ENCODE measurements around the gene NID1. TPM values are rescaled to one million over a fixed set of nuclear protein-coding genes. Genes with fewer than 3 reads are reported as not detected.

The NID1 gene
- polyA plus RNA-seq, 3 donors from 2014 or later: not detected

GRCh38 chr1:236041631-236042618 is 23.0 kb downstream of the NID1 start:
- peaks cover 2 to 20% (median 6%) of the 10 kb centered on the region in 3 donors for H3K27me3 Mint-ChIP-seq (ENCODE audit: low read depth in 3 of 3)
- H3K4me1 Mint-ChIP-seq: no peaks in the 10 kb centered on the region
- H3K4me3 Mint-ChIP-seq: no peak overlapping the region
- DNase-seq: no peak
- H3K9me3 Mint-ChIP-seq: no peaks in the 10 kb centered on the region
- no peak overlapping the region for H3K27ac Mint-ChIP-seq
- no peaks in the 10 kb centered on the region for H3K36me3 Mint-ChIP-seq

- no peak for DNase-seq
- no peak overlapping the region for H3K27ac Mint-ChIP-seq
- no peak overlapping the region for H3K4me3 Mint-ChIP-seq
- no peaks in the 10 kb centered on the region for H3K4me1 Mint-ChIP-seq
- H3K9me3 Mint-ChIP-seq: no peaks in the 10 kb centered on the region
- H3K27me3 Mint-ChIP-seq (ENCODE audit: low read depth in 3 of 3): peaks cover 2 to 20% (median 6%) of the 10 kb centered on the region in 3 donors
- H3K36me3 Mint-ChIP-seq: no peaks in the 10 kb centered on the region
Observed at GRCh38 chr1:236039740-236040685, 24.9 kb downstream of the NID1 start.

- H3K36me3 Mint-ChIP-seq: no peaks in the 10 kb centered on the region
- no peaks in the 10 kb centered on the region for H3K9me3 Mint-ChIP-seq
- no peak overlapping the region for H3K27ac Mint-ChIP-seq
Observed at GRCh38 chr1:236038034-236038433, 26.9 kb downstream of the NID1 start.

GRCh38 chr1:236035681-236036101 is 29.2 kb downstream of the NID1 start:
- Mint-ChIP-seq H3K36me3 (no peaks in the 10 kb centered on the region), H3K27me3 (ENCODE audit: low read depth in 3 of 3) (peaks cover 2 to 9% (median 6%) of the 10 kb centered on the region in 3 donors), H3K4me3 (no peak overlapping the region), H3K27ac (no peak overlapping the region), H3K4me1 (no peaks in the 10 kb centered on the region), H3K9me3 (no peaks in the 10 kb centered on the region)
- DNase-seq: no peak

More at GRCh38 chr1:236038034-236038433, 26.9 kb downstream of the NID1 start:
- H3K4me3 Mint-ChIP-seq: no peak overlapping the region
- peaks cover 2 to 16% (median 6%) of the 10 kb centered on the region in 3 donors for H3K27me3 Mint-ChIP-seq (ENCODE audit: low read depth in 3 of 3)
- DNase-seq: no peak
- H3K4me1 Mint-ChIP-seq: no peaks in the 10 kb centered on the region

GRCh38 chr1:236033336-236033735 is 31.6 kb downstream of the NID1 start:
- H3K4me1 Mint-ChIP-seq: no peaks in the 10 kb centered on the region
- no peak for DNase-seq
- no peak overlapping the region for H3K27ac Mint-ChIP-seq
- peaks cover 0 to 2% (median 0%) of the 10 kb centered on the region in 3 donors for H3K27me3 Mint-ChIP-seq (ENCODE audit: low read depth in 3 of 3)
- no peaks in the 10 kb centered on the region for H3K36me3 Mint-ChIP-seq
- no peak overlapping the region for H3K4me3 Mint-ChIP-seq
- no peaks in the 10 kb centered on the region for H3K9me3 Mint-ChIP-seq

- Mint-ChIP-seq H3K27ac (no peak overlapping the region), H3K36me3 (no peaks in the 10 kb centered on the region), H3K4me1 (no peaks in the 10 kb centered on the region), H3K27me3 (ENCODE audit: low read depth in 3 of 3) (no peaks in the 10 kb centered on the region), H3K4me3 (no peak overlapping the region), H3K9me3 (no peaks in the 10 kb centered on the region)
- no peak for DNase-seq
Observed at GRCh38 chr1:236030534-236030933, 34.4 kb downstream of the NID1 start.

- no peak for DNase-seq
- Mint-ChIP-seq H3K4me1 (no peaks in the 10 kb centered on the region), H3K27ac (no peak overlapping the region), H3K4me3 (no peak overlapping the region), H3K27me3 (ENCODE audit: low read depth in 3 of 3) (no peaks in the 10 kb centered on the region), H3K36me3 (no peaks in the 10 kb centered on the region), H3K9me3 (no peaks in the 10 kb centered on the region)
Observed at GRCh38 chr1:236029428-236029940, 35.4 kb downstream of the NID1 start.

GRCh38 chr1:236027104-236027503 is 37.8 kb downstream of the NID1 start:
- Mint-ChIP-seq H3K9me3 (no peaks in the 10 kb centered on the region), H3K27ac (no peak overlapping the region), H3K4me1 (no peaks in the 10 kb centered on the region), H3K4me3 (no peak overlapping the region), H3K36me3 (no peaks in the 10 kb centered on the region), H3K27me3 (ENCODE audit: low read depth in 3 of 3) (peaks cover 0 to 2% (median 0%) of the 10 kb centered on the region in 3 donors)
- no peak for DNase-seq

- H3K27me3 Mint-ChIP-seq (ENCODE audit: low read depth in 3 of 3): peaks cover 0 to 2% (median 0%) of the 10 kb centered on the region in 3 donors
- no peaks in the 10 kb centered on the region for H3K36me3 Mint-ChIP-seq
- no peak overlapping the region for H3K27ac Mint-ChIP-seq
- H3K9me3 Mint-ChIP-seq: no peaks in the 10 kb centered on the region
- no peak overlapping the region for H3K4me3 Mint-ChIP-seq
- DNase-seq: no peak
- no peaks in the 10 kb centered on the region for H3K4me1 Mint-ChIP-seq
Observed at GRCh38 chr1:236025836-236026235, 39.1 kb downstream of the NID1 start.

- no peaks in the 10 kb centered on the region for H3K9me3 Mint-ChIP-seq
- DNase-seq: no peak
- H3K27ac Mint-ChIP-seq: no peak overlapping the region
- H3K36me3 Mint-ChIP-seq: no peaks in the 10 kb centered on the region
- H3K27me3 Mint-ChIP-seq (ENCODE audit: low read depth in 3 of 3): peaks cover 0 to 3% (median 0%) of the 10 kb centered on the region in 3 donors
- H3K4me3 Mint-ChIP-seq: no peak overlapping the region
- H3K4me1 Mint-ChIP-seq: no peaks in the 10 kb centered on the region
Observed at GRCh38 chr1:236024641-236025040, 40.2 kb downstream of the NID1 start.

GRCh38 chr1:236023926-236024565 is 40.8 kb downstream of the NID1 start:
- no peaks in the 10 kb centered on the region for H3K4me1 Mint-ChIP-seq
- H3K9me3 Mint-ChIP-seq: no peaks in the 10 kb centered on the region
- no peak overlapping the region for H3K4me3 Mint-ChIP-seq
- no peak overlapping the region for H3K27ac Mint-ChIP-seq
- no peaks in the 10 kb centered on the region for H3K36me3 Mint-ChIP-seq
- H3K27me3 Mint-ChIP-seq (ENCODE audit: low read depth in 3 of 3): peaks cover 0 to 3% (median 2%) of the 10 kb centered on the region in 3 donors
- DNase-seq: no peak

- H3K27ac Mint-ChIP-seq: no peak overlapping the region
- H3K9me3 Mint-ChIP-seq: no peaks in the 10 kb centered on the region
- DNase-seq: no peak
- peaks cover 0 to 5% (median 5%) of the 10 kb centered on the region in 3 donors for H3K27me3 Mint-ChIP-seq (ENCODE audit: low read depth in 3 of 3)
- H3K4me1 Mint-ChIP-seq: no peaks in the 10 kb centered on the region
- H3K36me3 Mint-ChIP-seq: no peaks in the 10 kb centered on the region
- H3K4me3 Mint-ChIP-seq: no peak overlapping the region
Observed at GRCh38 chr1:236021424-236022135, 43.3 kb downstream of the NID1 start.

Measured in immature natural killer cell (primary cell).